ENCODE data around the gene PRDX1. TPM values are rescaled to one million over a fixed set of nuclear protein-coding genes. Genes with fewer than 3 reads are reported as not detected.

Gene PRDX1
- total and polyA plus RNA-seq, 2 of the 4 experiments (the other 2 are of a cell fraction) = 612 to 883 TPM

DNA sequence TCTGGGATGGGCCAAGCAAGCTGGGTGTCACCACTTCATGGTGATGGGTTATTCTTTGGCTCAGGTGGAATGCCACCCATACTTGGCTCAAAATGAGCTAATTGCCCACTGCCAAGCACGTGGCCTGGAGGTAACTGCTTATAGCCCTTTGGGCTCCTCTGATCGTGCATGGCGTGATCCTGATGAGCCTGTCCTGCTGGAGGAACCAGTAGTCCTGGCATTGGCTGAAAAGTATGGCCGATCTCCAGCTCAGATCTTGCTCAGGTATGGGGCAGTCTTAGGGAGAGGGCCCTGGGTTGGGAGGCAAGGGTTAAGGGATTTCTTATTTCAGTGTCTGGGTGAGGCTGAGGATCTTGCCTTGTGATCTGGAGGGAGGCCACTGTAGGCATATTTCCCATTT is 46.7 kb upstream of the PRDX1 start:
- H3K14ac ChIP-seq (replicated peaks; ENCODE audit: low read depth, low read length) = no peak overlapping the region
- no peak for ATAC-seq (ENCODE audit: low read depth)
- H4K91ac ChIP-seq (ENCODE audit: insufficient read depth, low read depth, low read length) = no peak overlapping the region
- H4K5ac ChIP-seq (ENCODE audit: low read depth, low read length) = no peak overlapping the region
- no peak overlapping the region for H2BK5ac ChIP-seq (ENCODE audit: low read depth, low read length, poor library complexity, severe bottlenecking)
- H3K9ac ChIP-seq (ENCODE audit: low read depth, low read length) = no peak overlapping the region
- no peak overlapping the region for H3K4me3 ChIP-seq (ENCODE audit: insufficient read depth, low read depth, low read length)
- H3K23ac ChIP-seq (ENCODE audit: low read depth, low read length) = no peak overlapping the region
- intact Hi-C loops (cut with micrococcal nuclease) = no loop called here
- in situ Hi-C loops (cut with MboI; ENCODE audit: low sequenced_read_pairs) = loop anchor here (5.0 kb wide), 2 partner anchors 51 to 556 kb away; partner anchors contain the start of genes HECTD3 and UROD
- no peak for DNase-seq
- H3K56ac ChIP-seq (ENCODE audit: extremely low read depth, insufficient read depth, low read length) = no peak overlapping the region
- no peak overlapping the region for H2BK15ac ChIP-seq (ENCODE audit: low read depth, low read length)
- peaks cover 0 to 12% of the 10 kb centered on the region in 2 experiments; a peak in 1 of 4 replicates for H3K79me1 ChIP-seq (ENCODE audit: low read depth in 1 of 2, low read length in 2 of 2)
- no peak overlapping the region for H3K4ac ChIP-seq (ENCODE audit: low read depth, low read length)
- ChIA-PET POLR2A (ENCODE audit: unreplicated experiment) (no interaction called here), CTCF (no interaction called here)
- H3K27me3 ChIP-seq (ENCODE audit: control insufficient read depth, insufficient read depth, low read length) = no peaks in the 10 kb centered on the region
- no peaks in the 10 kb centered on the region for H3K9me3 ChIP-seq (ENCODE audit: control insufficient read depth, insufficient read depth, low read length)
- WGBS, 2 experiments (ENCODE audit: extremely low coverage in 2 of 2, insufficient read length in 1 of 2) = 96% methylated on average over 4 of the region's 4 CpGs; no CpG with 5 or more reads in 1 of the 2 experiments
- no TSS peak for BruUV-seq (replicated peaks)
- no peaks in the 10 kb centered on the region for H3K4me1 ChIP-seq (ENCODE audit: control insufficient read depth, insufficient read depth, low read length)
- no peak overlapping the region for H2AK9ac ChIP-seq (replicated peaks; ENCODE audit: low read depth, low read length, poor library complexity)
- no peaks in the 10 kb centered on the region for H3K9me1 ChIP-seq (ENCODE audit: insufficient read depth, low read length)
- H3K27ac ChIP-seq (ENCODE audit: insufficient read depth, low read length) = no peak overlapping the region
- TF ChIP-seq CEBPB (IDR thresholded peaks at IDR 0.05; ENCODE audit: low read depth, low read length) (no peak), RFX5 (IDR thresholded peaks at IDR 0.05; ENCODE audit: low read depth, low read length) (no peak), SMC3 (IDR thresholded peaks at IDR 0.05; ENCODE audit: low read depth, low read length) (no peak), RCOR1 (IDR thresholded peaks at IDR 0.05; ENCODE audit: insufficient replicate concordance, low read length) (no peak), RAD21 (IDR thresholded peaks at IDR 0.05; ENCODE audit: low read length) (no peak), BHLHE40 (IDR thresholded peaks at IDR 0.05; ENCODE audit: low read depth, low read length) (no peak), MAZ (IDR thresholded peaks at IDR 0.05; ENCODE audit: borderline replicate concordance, low read depth, low read length) (no peak), MXI1 (IDR thresholded peaks at IDR 0.05; ENCODE audit: borderline replicate concordance, low read depth, low read length) (no peak), FOS (IDR thresholded peaks at IDR 0.05; ENCODE audit: low read depth, low read length) (no peak), NFE2L2 (IDR thresholded peaks at IDR 0.05; ENCODE audit: low read depth, low read length) (no peak), MAFK (IDR thresholded peaks at IDR 0.05; ENCODE audit: low read depth, low read length) (no peak), POLR2A (IDR thresholded peaks at IDR 0.05; ENCODE audit: low read depth, low read length) (no peak), CHD1 (IDR thresholded peaks at IDR 0.05; ENCODE audit: low read depth, low read length) (no peak)
- TF ChIP-seq, protein P1, sequence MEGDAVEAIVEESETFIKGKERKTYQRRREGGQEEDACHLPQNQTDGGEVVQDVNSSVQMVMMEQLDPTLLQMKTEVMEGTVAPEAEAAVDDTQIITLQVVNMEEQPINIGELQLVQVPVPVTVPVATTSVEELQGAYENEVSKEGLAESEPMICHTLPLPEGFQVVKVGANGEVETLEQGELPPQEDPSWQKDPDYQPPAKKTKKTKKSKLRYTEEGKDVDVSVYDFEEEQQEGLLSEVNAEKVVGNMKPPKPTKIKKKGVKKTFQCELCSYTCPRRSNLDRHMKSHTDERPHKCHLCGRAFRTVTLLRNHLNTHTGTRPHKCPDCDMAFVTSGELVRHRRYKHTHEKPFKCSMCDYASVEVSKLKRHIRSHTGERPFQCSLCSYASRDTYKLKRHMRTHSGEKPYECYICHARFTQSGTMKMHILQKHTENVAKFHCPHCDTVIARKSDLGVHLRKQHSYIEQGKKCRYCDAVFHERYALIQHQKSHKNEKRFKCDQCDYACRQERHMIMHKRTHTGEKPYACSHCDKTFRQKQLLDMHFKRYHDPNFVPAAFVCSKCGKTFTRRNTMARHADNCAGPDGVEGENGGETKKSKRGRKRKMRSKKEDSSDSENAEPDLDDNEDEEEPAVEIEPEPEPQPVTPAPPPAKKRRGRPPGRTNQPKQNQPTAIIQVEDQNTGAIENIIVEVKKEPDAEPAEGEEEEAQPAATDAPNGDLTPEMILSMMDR (conservative IDR thresholded peaks at IDR 0.05; ENCODE audit: low read depth, low read length) = no peak
- TF ChIP-seq, protein P2, sequence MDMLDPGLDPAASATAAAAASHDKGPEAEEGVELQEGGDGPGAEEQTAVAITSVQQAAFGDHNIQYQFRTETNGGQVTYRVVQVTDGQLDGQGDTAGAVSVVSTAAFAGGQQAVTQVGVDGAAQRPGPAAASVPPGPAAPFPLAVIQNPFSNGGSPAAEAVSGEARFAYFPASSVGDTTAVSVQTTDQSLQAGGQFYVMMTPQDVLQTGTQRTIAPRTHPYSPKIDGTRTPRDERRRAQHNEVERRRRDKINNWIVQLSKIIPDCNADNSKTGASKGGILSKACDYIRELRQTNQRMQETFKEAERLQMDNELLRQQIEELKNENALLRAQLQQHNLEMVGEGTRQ (IDR thresholded peaks at IDR 0.05; ENCODE audit: low read depth, low read length) = no peak
- TF ChIP-seq, protein P3, sequence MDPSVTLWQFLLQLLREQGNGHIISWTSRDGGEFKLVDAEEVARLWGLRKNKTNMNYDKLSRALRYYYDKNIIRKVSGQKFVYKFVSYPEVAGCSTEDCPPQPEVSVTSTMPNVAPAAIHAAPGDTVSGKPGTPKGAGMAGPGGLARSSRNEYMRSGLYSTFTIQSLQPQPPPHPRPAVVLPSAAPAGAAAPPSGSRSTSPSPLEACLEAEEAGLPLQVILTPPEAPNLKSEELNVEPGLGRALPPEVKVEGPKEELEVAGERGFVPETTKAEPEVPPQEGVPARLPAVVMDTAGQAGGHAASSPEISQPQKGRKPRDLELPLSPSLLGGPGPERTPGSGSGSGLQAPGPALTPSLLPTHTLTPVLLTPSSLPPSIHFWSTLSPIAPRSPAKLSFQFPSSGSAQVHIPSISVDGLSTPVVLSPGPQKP (IDR thresholded peaks at IDR 0.05; ENCODE audit: borderline replicate concordance, low read depth, low read length) = no peak
- H3K4me2 ChIP-seq (ENCODE audit: low read depth, low read length) = no peak overlapping the region
- H2AFZ ChIP-seq (replicated peaks; ENCODE audit: low read length, poor library complexity) = no peak overlapping the region
- no peaks in the 10 kb centered on the region; the same call in 1 of the 2 replicates for H4K20me1 ChIP-seq (ENCODE audit: insufficient read depth, low read length)
- H3K18ac ChIP-seq (ENCODE audit: low read depth, low read length) = no peak overlapping the region
- no peak overlapping the region for H4K8ac ChIP-seq (ENCODE audit: low read depth in 2 of 2, low read length in 2 of 2)
- no peak overlapping the region for H2AK5ac ChIP-seq (ENCODE audit: low read depth, low read length)
- no peak overlapping the region for H2BK120ac ChIP-seq (ENCODE audit: low read depth, low read length)
- H3K36me3 ChIP-seq (ENCODE audit: control insufficient read depth, insufficient read depth, low read length) = peaks cover 35% of the 10 kb centered on the region
- dilution Hi-C loops (cut with HindIII; ENCODE audit: low sequenced_read_pairs, unreplicated experiment) = no loop called here
- H2BK20ac ChIP-seq (ENCODE audit: low read depth, low read length) = no peak overlapping the region

Data from IMR-90 (cell line).